Smooth muscle cell of trachea (primary cell): ENCODE results near the gene CLK1. TPM values are rescaled to one million over a fixed set of nuclear protein-coding genes. Genes with fewer than 3 reads are reported as not detected.

Experiments
- total RNA-seq: library from RNA; depleted of rRNA; stranded (reverse); fragments of >200 nt; gene quantifications from 2 replicates; pipeline ENCODE4 v1.2.1, GENCODE V29; 2014

Gene CLK1
- 62.4 and 75.3 TPM in 2 replicates for total RNA-seq

DNA sequence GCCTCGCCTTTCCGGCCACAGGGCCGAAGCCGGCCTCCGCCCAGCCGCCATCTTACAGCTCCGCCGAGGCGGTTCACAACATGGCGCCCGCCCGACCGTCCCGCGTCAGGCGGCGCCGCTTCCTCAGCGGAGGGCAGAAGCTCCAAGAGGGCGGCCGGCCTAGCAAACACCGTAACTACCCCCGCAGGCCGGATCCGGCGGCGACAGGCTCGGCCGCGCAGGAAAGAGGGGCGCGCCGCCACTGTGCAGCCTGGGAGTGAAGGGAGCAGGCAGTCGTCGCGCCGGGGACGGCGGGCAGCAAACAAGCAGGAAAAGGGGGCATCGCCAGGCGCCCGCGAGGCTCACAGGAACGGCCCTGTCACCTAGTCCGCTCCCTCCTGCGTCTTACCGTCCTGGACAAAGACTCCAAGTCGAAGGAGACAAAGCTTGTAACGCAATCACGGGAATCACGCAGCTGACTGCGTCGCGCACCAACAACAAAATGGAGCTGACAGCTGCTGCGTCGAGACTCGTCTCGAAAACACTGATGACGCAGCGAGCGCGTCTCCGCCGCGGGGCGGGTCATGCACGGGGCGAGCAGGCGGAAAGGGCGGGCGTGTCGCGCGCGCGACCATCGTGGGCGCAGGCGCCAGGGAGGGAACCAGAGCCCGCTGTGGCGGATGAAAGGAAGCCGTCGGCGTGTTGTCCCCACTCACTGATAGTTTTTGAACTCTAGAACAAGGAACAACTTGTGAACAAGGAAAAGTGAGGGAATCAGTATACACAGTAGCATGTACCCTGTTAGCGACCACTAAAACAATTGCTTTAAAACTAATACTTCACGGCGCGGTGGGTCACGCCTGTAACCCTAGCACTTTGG, at the start of gene CLK1:
CLK1 (minus strand) TSS at position 483 of the 859 bp plus-strand sequence. CDS start 2,796 bp downstream, outside the sequence.

DNA sequence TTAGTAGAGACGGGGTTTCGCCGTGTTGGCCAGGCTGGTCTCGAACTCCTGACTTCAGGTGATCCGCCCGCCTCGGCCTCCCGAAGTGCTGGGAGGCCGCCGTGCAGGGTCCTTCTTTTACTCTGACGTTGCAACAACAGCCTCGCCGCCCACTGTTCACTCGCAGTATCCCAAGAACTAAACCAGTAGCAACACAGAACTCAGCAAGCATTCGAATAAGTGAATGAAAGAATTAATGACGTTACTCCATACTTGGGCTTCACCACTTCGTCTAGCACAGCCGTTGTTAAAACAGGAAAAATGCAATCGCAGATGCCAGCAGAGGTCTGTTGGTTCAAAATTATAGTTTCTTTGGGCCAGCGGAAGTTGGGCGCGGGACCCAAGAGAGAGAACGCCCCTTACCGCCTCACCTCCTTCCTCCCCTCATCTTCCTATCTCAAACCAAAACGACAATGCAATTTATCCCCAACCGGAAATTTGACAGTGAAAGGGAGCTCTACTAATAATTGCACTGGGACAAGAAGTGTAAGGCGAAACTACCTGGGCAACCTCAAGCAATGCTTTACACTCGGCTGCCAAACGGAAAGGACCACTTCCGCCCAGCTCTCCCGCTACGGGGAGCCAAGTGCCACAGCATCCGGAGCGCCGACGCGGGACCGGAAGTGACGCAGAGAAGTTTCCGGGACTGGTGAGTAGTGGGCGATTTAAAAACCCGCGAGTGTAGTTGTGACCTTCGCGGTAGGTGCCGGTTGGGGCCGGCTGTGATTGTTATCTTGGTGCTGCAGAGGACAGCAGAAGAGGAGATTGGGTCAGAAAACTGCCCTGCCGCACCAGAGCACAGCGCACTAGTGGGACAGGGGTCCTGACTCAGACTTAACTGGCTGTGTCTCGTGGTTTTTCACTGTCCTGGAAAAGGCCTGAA, 24.5 kb upstream of the CLK1 start, which contains the start of the genes NIF3L1 and PPIL3:
NIF3L1 (plus strand) TSS at position 668 of the 922 bp plus-strand sequence. CDS start 2,573 bp downstream, outside the sequence.
PPIL3 (minus strand) TSS at position 374 of the 922 bp plus-strand sequence. CDS start 1,462 bp downstream, outside the sequence.

DNA sequence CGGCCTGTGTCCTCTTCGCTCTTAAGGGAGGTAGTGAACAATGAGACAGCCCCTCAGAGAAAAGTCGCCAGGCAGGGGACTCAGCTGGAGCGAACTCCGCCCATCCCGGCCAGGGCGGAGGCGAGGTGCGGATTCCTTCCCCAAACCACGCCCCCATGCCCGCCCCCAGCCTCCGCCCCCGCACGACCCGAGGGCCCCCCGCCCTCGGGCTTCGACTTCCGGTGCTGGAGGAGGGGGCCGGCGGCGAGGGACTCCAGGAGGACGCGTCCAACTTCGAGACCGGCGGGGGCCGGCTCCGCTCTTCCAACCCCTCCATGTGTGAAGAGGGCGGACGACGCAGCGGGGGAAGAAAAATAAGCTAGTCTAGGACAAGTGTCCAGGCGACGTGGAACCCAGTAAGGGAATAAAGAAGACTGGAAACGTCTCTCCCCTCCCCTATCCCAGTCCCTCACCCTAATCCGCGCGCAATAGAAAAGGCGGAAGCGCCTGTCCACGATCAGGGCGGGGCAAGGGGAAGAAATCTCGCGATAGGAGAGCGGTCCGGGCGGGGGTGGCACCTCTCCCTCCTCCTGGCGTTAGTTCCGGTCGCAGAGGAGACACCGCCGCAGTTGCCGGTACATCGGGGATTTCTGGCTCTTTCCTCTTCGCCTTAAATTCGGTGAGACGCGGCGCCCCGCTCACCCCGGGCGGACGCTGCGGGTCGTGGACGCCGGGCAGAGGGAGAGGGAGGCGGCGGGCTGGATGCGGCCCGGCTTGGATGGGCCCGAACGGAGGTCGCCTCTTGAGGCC, 52.9 kb downstream of the CLK1 start, which contains the start of gene BZW1:
BZW1 (plus strand) TSS at position 578 of the 789 bp plus-strand sequence. CDS start 1,308 bp downstream, outside the sequence.

Other genes starting within 250 kb of the CLK1 start
- gene BZW1, start 52.7 kb downstream of the CLK1 start, total RNA-seq: 482 and 736 TPM in 2 replicates
- gene PPIL3, start 24.4 kb upstream of the CLK1 start, total RNA-seq: 51.9 and 57.6 TPM in 2 replicates
- gene NIF3L1, start 24.7 kb upstream of the CLK1 start, total RNA-seq: 17.2 and 25.2 TPM in 2 replicates
- 9.9 and 17.6 TPM in 2 replicates for gene ORC2, start 99.0 kb upstream of the CLK1 start, total RNA-seq
- gene HYCC2, start 207.0 kb upstream of the CLK1 start, total RNA-seq: 8.3 and 12.8 TPM in 2 replicates
- gene NDUFB3, start 207.3 kb upstream of the CLK1 start, total RNA-seq: 40.9 and 99.6 TPM in 2 replicates